Muscle of leg (tissue), 11 donors: ENCODE data around the gene RASAL2. TPM values are rescaled to one million over a fixed set of nuclear protein-coding genes. Genes with fewer than 3 reads are reported as not detected.
A peak's percentile ranks its signal among the peaks of the same experiment; 100 is the strongest.

Experiments
- DNase-seq: peaks from one replicate; pipeline ENCODE4 v3.0.0; 2013
- H3K27ac ChIP-seq: one replicate; pipeline ENCODE4 v1.5.1; 2013; ENCODE audit warnings: mild to moderate bottlenecking, low read length, control low read depth
- H3K27me3 ChIP-seq: one replicate; pipeline ENCODE4 v1.6.1; 2013; ENCODE audit warnings: low read length; ENCODE audit not compliant: control insufficient read depth, insufficient read depth
- H3K36me3 ChIP-seq: one replicate; pipeline ENCODE4 v1.6.1; 2013; ENCODE audit warnings: low read length; ENCODE audit not compliant: control insufficient read depth, insufficient read depth
- H3K4me1 ChIP-seq: one replicate; pipeline ENCODE4 v1.6.1; 2013; ENCODE audit warnings: low read length; ENCODE audit not compliant: control insufficient read depth, insufficient read depth
- H3K4me3 ChIP-seq: one replicate; pipeline ENCODE4 v1.5.1; 2013; ENCODE audit warnings: low read length, control low read depth
- H3K9me3 ChIP-seq: replicated peaks from 2 replicates; pipeline ENCODE4 v1.6.1; 2013; ENCODE audit warnings: low read depth, low read length; ENCODE audit not compliant: control insufficient read depth
- WGBS: methylation state at CpG from one replicate; pipeline ENCODE4 v1.1.5; 2013; ENCODE audit warnings: missing lambda C conversion rate; ENCODE audit not compliant: insufficient coverage; 5-methylcytosine and 5-hydroxymethylcytosine counted together
- polyA plus RNA-seq, 8 donors: library from polyadenylated mRNA; unstranded; fragments of 120-200 nt; gene quantifications; one replicate each; pipeline versions ENCODE4 v1.2.1 to v1.2.3, GENCODE V29; 2013; ENCODE audit warnings: inconsistent platforms in 1 of 8, low replicate concordance in 1 of 8; ENCODE audit not compliant: insufficient read length in 8 of 8, insufficient read depth in 1 of 8
- total RNA-seq: library from RNA; stranded (reverse); fragments of 120-200 nt; gene quantifications from one replicate; pipeline ENCODE4 v1.2.4, GENCODE V29; 2013

The RASAL2 gene
- total and polyA plus RNA-seq, 9 donors, result 8.5 to 16.7 (median 13.1) TPM

DNA sequence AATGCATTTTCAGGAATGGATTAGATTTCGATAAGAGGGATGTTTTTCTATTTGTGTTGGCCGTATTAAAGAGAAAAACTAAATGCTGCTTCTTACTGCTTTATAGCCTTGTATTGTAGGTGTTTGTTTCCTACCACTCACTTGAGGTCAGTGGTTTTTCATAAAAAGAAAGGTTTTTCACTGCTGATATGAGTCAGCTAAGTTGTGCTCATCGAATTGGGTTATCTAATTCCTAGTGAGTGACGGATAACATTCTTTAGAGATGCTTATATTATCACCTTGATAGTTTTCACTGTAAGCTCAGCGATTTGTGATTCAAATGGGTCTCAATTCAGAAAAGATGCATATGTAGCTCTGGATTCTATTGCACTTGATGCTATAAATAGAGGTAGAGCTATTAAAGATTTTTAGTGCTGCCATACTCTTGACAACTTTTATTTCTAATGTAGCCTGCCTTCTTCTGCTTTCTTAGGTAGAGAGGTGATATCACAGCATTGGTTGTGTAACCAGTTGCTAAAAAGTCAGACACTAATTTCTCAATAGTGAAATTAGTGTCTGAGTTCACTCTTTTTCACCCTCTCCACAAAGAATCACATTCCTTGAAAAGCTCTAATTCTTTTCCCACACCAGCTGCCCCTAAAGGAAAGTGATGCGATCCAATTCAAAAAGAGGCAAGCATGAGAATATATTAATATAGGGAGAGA, 180.0 kb downstream of the RASAL2 start:
- H3K4me1 ChIP-seq, result no peaks in the 10 kb centered on the region
- WGBS, result no CpG with 5 or more reads among the region's 6 CpGs
- no peaks in the 10 kb centered on the region for H3K27me3 ChIP-seq
- H3K9me3 ChIP-seq, result no peaks in the 10 kb centered on the region
- H3K4me3 ChIP-seq, result no peak overlapping the region
- H3K27ac ChIP-seq, result no peak overlapping the region
- DNase-seq, result no peak
- H3K36me3 ChIP-seq, result no peaks in the 10 kb centered on the region

DNA sequence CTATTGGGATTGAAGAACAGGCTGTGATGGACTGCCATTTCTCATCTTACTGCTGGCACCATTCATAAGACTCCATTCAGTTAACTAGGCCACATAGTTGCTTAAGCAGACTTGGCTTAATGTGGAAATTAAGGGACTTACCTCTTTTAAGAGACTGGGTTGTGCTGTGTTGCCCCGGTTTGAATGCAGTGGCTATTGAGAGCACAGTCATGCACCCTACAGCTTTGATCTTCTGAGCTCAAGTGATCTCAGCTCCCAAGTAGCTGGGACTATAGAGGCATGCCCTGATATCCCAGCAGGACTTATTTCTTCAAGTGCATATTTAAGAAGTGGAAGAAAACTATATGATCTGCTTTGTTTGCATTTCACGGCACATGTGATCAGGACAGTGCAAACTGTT, 181.1 kb downstream of the RASAL2 start:
- Histone ChIP-seq H3K4me1 (no peaks in the 10 kb centered on the region), H3K36me3 (no peaks in the 10 kb centered on the region), H3K4me3 (no peak overlapping the region), H3K27ac (no peak overlapping the region), H3K27me3 (no peaks in the 10 kb centered on the region), H3K9me3 (no peaks in the 10 kb centered on the region)
- DNase-seq, result no peak
- WGBS, result 100% methylated on average over 1 of the region's 2 CpGs

GRCh38 chr1:178275553-178275952, 181.6 kb downstream of the RASAL2 start:
- Histone ChIP-seq H3K9me3 (no peaks in the 10 kb centered on the region), H3K4me1 (no peaks in the 10 kb centered on the region), H3K27ac (no peak overlapping the region), H3K4me3 (no peak overlapping the region), H3K36me3 (no peaks in the 10 kb centered on the region), H3K27me3 (no peaks in the 10 kb centered on the region)
- no peak for DNase-seq
- WGBS, result no CpG with 5 or more reads among the region's 2 CpGs

- no peak for DNase-seq
- H3K4me3 ChIP-seq, result no peak overlapping the region
- H3K9me3 ChIP-seq, result no peaks in the 10 kb centered on the region
- no peaks in the 10 kb centered on the region for H3K27me3 ChIP-seq
- H3K36me3 ChIP-seq, result no peaks in the 10 kb centered on the region
- no peak overlapping the region for H3K27ac ChIP-seq
- no peaks in the 10 kb centered on the region for H3K4me1 ChIP-seq
- 86% methylated on average over 3 of the region's 4 CpGs for WGBS
Measured at GRCh38 chr1:178277793-178278530, 184.1 kb downstream of the RASAL2 start.

GRCh38 chr1:178278916-178279686, 185.2 kb downstream of the RASAL2 start:
- Histone ChIP-seq H3K4me1 (no peaks in the 10 kb centered on the region), H3K4me3 (no peak overlapping the region), H3K27me3 (no peaks in the 10 kb centered on the region), H3K36me3 (no peaks in the 10 kb centered on the region), H3K27ac (no peak overlapping the region), H3K9me3 (no peaks in the 10 kb centered on the region)
- no CpG with 5 or more reads among the region's 1 CpG for WGBS
- DNase-seq, result no peak

GRCh38 chr1:178282949-178283367, 189.1 kb downstream of the RASAL2 start:
- WGBS, result no CpG with 5 or more reads among the region's 3 CpGs
- H3K27ac ChIP-seq, result no peak overlapping the region
- no peaks in the 10 kb centered on the region for H3K4me1 ChIP-seq
- H3K36me3 ChIP-seq, result peaks cover 3% of the 10 kb centered on the region
- no peak overlapping the region for H3K4me3 ChIP-seq
- DNase-seq, result peak; percentile 62
- H3K27me3 ChIP-seq, result no peaks in the 10 kb centered on the region
- no peaks in the 10 kb centered on the region for H3K9me3 ChIP-seq

DNA sequence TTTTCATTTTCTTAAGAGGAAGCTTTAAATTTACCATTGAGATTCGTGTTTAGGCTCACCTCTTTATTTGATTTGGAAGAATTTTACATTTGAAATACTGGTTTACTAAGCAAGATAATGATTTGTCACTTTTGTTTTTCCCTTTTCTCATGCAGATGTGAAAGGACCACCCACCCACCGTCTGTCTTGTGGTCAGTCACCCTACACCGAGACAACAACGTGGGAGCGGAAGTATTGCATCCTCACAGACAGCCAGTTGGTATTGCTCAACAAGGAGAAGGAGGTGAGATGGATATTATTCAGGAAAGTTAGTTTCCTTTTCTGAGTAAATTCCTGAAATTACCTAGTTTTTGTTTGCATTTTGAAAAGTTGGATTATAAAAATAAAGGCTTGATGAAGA, 189.5 kb downstream of the RASAL2 start:
- Histone ChIP-seq H3K27ac (no peak overlapping the region), H3K4me1 (no peaks in the 10 kb centered on the region), H3K9me3 (no peaks in the 10 kb centered on the region), H3K36me3 (peaks cover 3% of the 10 kb centered on the region), H3K27me3 (no peaks in the 10 kb centered on the region), H3K4me3 (no peak overlapping the region)
- no peak for DNase-seq
- 86% methylated on average over 1 of the region's 5 CpGs for WGBS

GRCh38 chr1:178284058-178284457, 190.2 kb downstream of the RASAL2 start:
- Histone ChIP-seq H3K27me3 (no peaks in the 10 kb centered on the region), H3K9me3 (no peaks in the 10 kb centered on the region), H3K4me3 (no peak overlapping the region), H3K4me1 (no peaks in the 10 kb centered on the region), H3K27ac (no peak overlapping the region), H3K36me3 (peaks cover 3% of the 10 kb centered on the region)
- WGBS, result no CpG with 5 or more reads among the region's 3 CpGs
- no peak for DNase-seq

GRCh38 chr1:178291166-178291565, 197.3 kb downstream of the RASAL2 start:
- WGBS, result 56% methylated on average over 1 of the region's 1 CpG
- no peak overlapping the region for H3K27ac ChIP-seq
- no peaks in the 10 kb centered on the region for H3K4me1 ChIP-seq
- H3K36me3 ChIP-seq, result peaks cover 3% of the 10 kb centered on the region
- no peak for DNase-seq
- H3K4me3 ChIP-seq, result no peak overlapping the region
- no peaks in the 10 kb centered on the region for H3K9me3 ChIP-seq
- no peaks in the 10 kb centered on the region for H3K27me3 ChIP-seq

- 83% methylated on average over 1 of the region's 1 CpG for WGBS
- no peak for DNase-seq
- Histone ChIP-seq H3K9me3 (no peaks in the 10 kb centered on the region), H3K36me3 (no peaks in the 10 kb centered on the region), H3K27ac (no peak overlapping the region), H3K4me3 (no peak overlapping the region), H3K4me1 (no peaks in the 10 kb centered on the region), H3K27me3 (no peaks in the 10 kb centered on the region)
Measured at GRCh38 chr1:178294654-178295053, 200.8 kb downstream of the RASAL2 start.
